ENCODE measurements around the gene GRK5. TPM values are rescaled to one million over a fixed set of nuclear protein-coding genes. Genes with fewer than 3 reads are reported as not detected.

Gene GRK5
- total RNA-seq, 5 donors from 2014 or later (not counting 1 experiment from before 2014, with no cell fraction given), result 21.7 to 36.8 (median 30.6) TPM

DNA sequence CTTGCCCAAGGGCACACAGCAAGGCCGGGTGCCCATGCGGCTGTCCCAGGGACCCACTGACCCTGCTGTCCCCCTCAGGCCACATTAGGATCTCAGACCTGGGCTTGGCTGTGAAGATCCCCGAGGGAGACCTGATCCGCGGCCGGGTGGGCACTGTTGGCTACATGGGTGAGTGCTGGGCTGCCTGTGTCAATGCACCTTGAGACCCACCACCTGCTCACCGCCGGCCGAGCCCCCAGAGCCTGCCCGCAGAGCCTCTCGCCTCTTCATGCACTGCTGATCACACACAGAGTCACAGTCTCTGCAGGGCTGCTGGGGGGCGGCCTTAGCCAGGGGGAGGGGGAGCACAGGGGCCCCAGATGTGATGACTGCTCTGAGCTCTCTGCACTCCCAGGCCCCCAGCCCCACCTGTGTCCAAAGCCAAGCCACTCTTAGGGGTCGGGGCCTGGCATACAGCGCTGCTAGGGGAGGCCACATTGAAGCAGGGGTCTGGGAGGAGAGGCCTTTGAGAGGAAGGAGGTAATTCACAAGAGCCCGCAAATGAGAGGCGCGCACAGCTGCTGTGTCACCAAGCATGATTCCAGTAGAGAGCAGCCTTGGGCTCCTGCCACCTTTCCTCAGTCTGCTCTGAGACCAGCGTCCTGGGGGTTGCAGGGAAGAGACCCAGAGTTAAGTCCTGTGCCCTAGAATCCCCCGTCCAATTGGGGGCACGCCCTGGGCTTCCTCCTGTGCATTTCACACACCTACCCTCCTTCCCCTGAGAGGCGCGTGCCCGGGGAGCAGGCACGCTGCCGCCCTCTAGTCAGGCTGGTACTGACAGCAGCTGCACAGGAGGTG, 234.8 kb downstream of the GRK5 start:
- H3K27ac Mint-ChIP-seq, result peak overlapping the region; percentile 2 to 34
- H3K9me3 Mint-ChIP-seq, result no peaks in the 10 kb centered on the region
- 76% methylated on average over 13 of the region's 25 CpGs for WGBS (ENCODE audit: insufficient coverage)

GRCh38 chr10:119442758-119443060, 235.3 kb downstream of the GRK5 start:
- Histone ChIP-seq H3K4me1 (ENCODE audit: control insufficient read depth in 1 of 2, extremely low read depth in 1 of 2, insufficient read depth in 2 of 2, low read length in 2 of 2) (peaks cover 0 to 15% of the 10 kb centered on the region in 2 experiments), H3K36me3 (ENCODE audit: control insufficient read depth in 2 of 2, extremely low read depth in 1 of 2, insufficient read depth in 1 of 2, low read length in 1 of 2) (peaks cover 7 to 9% of the 10 kb centered on the region in 2 donors), H3K9me3 (no peaks in the 10 kb centered on the region), H3K27me3 (replicated peaks in 1 of 2; ENCODE audit: control insufficient read depth in 2 of 2, extremely low read depth in 1 of 2, insufficient read depth in 2 of 2, low read length in 1 of 2) (peaks cover 0 to 5% of the 10 kb centered on the region in 2 experiments), H3K4me3 (ENCODE audit: control insufficient read depth in 1 of 2, extremely low read depth in 1 of 2, low read length in 1 of 2) (no peak overlapping the region), H3K27ac (ENCODE audit: low read length) (no peak overlapping the region)
- peaks cover 10 to 14% (median 10%) of the 10 kb centered on the region in 3 donors for H3K4me1 Mint-ChIP-seq
- WGBS (ENCODE audit: insufficient coverage), result 100% methylated on average over 2 of the region's 4 CpGs
- ChIA-PET CTCF (interaction anchor here in 1 of 2 donors (0.6 to 1.4 kb wide), 2 partner anchors 77 to 243 kb away, joined by 4 to 5 read pairs; no protein-coding TSS in a partner anchor), POLR2A (no interaction called here)
- peak overlapping the region; percentile 2 to 34 for H3K27ac Mint-ChIP-seq
- H3K27me3 Mint-ChIP-seq, result no peaks in the 10 kb centered on the region
- no peak overlapping the region for H3K4me3 Mint-ChIP-seq
- H3K36me3 Mint-ChIP-seq, result peaks cover 17% of the 10 kb centered on the region
- DNase-seq (no peak), ATAC-seq (replicated peaks in 1 of 4) (no peak)
- H3K9me3 Mint-ChIP-seq, result no peaks in the 10 kb centered on the region

More for the DNA sequence above, 234.8 kb downstream of the GRK5 start:
- Mint-ChIP-seq H3K36me3 (peaks cover 17% of the 10 kb centered on the region), H3K4me3 (no peak overlapping the region), H3K27me3 (no peaks in the 10 kb centered on the region), H3K4me1 (peaks cover 10 to 14% (median 10%) of the 10 kb centered on the region in 3 donors)
- H3K36me3 ChIP-seq (ENCODE audit: control insufficient read depth in 2 of 2, extremely low read depth in 1 of 2, insufficient read depth in 1 of 2, low read length in 1 of 2), result peaks cover 6 to 12% of the 10 kb centered on the region in 2 donors
- DNase-seq, result no peak
- H3K4me3 ChIP-seq (ENCODE audit: control insufficient read depth in 1 of 2, extremely low read depth in 1 of 2, low read length in 1 of 2), result no peak overlapping the region
- CTCF ChIA-PET, result interaction anchor here in 1 of 2 donors (0.6 kb wide), 1 partner anchor 77 kb away, joined by 5 read pairs; no protein-coding TSS in a partner anchor
- no peaks in the 10 kb centered on the region for H3K9me3 ChIP-seq
- ATAC-seq (replicated peaks in 1 of 4), result no peak
- POLR2A ChIA-PET, result no interaction called here
- peaks cover 0 to 5% of the 10 kb centered on the region in 2 experiments for H3K27me3 ChIP-seq (replicated peaks in 1 of 2; ENCODE audit: control insufficient read depth in 2 of 2, extremely low read depth in 1 of 2, insufficient read depth in 2 of 2, low read length in 1 of 2)
- no peak overlapping the region for H3K27ac ChIP-seq (ENCODE audit: low read length)
- peaks cover 0 to 15% of the 10 kb centered on the region in 2 experiments for H3K4me1 ChIP-seq (ENCODE audit: control insufficient read depth in 1 of 2, extremely low read depth in 1 of 2, insufficient read depth in 2 of 2, low read length in 2 of 2)

DNA sequence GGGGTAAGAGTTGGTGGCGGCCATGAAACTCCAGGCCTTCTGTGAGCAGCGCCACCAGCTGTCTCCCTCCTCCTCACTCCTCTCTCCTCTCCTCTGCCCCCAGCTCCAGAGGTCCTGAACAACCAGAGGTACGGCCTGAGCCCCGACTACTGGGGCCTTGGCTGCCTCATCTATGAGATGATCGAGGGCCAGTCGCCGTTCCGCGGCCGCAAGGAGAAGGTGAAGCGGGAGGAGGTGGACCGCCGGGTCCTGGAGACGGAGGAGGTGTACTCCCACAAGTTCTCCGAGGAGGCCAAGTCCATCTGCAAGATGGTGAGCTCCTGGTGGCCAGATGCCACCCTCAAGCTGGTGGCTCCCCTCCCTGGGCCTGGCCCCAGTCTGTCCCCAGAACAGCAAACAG, 236.1 kb downstream of the GRK5 start:
- 95% methylated on average over 13 of the region's 15 CpGs for WGBS (ENCODE audit: insufficient coverage)

GRCh38 chr10:119443970-119444660, 236.7 kb downstream of the GRK5 start:
- 100% methylated on average over 3 of the region's 12 CpGs for whole genome bisulfite sequencing (ENCODE audit: insufficient coverage)
- POLR2A ChIA-PET, result no interaction called here
- H3K9me3 Mint-ChIP-seq, result no peaks in the 10 kb centered on the region
- H3K27me3 Mint-ChIP-seq, result no peaks in the 10 kb centered on the region
- peaks cover 10 to 14% (median 10%) of the 10 kb centered on the region in 3 donors for H3K4me1 Mint-ChIP-seq
- Histone ChIP-seq H3K9me3 (no peaks in the 10 kb centered on the region), H3K4me1 (ENCODE audit: control insufficient read depth in 1 of 2, extremely low read depth in 1 of 2, insufficient read depth in 2 of 2, low read length in 2 of 2) (peaks cover 0 to 15% of the 10 kb centered on the region in 2 experiments), H3K4me3 (ENCODE audit: control insufficient read depth in 1 of 2, extremely low read depth in 1 of 2, low read length in 1 of 2) (no peak overlapping the region), H3K27ac (ENCODE audit: low read length) (no peak overlapping the region), H3K36me3 (ENCODE audit: control insufficient read depth in 2 of 2, extremely low read depth in 1 of 2, insufficient read depth in 1 of 2, low read length in 1 of 2) (peaks cover 16% of the 10 kb centered on the region in 2 donors), H3K27me3 (replicated peaks in 1 of 2; ENCODE audit: control insufficient read depth in 2 of 2, extremely low read depth in 1 of 2, insufficient read depth in 2 of 2, low read length in 1 of 2) (peaks cover 0 to 5% of the 10 kb centered on the region in 2 experiments)
- H3K27ac Mint-ChIP-seq, result no peak overlapping the region
- no peak for DNase-seq
- peaks cover 16% of the 10 kb centered on the region for H3K36me3 Mint-ChIP-seq
- no peak overlapping the region for H3K4me3 Mint-ChIP-seq
- CTCF ChIA-PET, result interaction anchor here (0.6 to 1.4 kb wide), 4 partner anchors 77 to 300 kb away, joined by 3 to 4 read pairs (median 4); no protein-coding TSS in a partner anchor
- no peak for ATAC-seq (replicated peaks in 1 of 4)

More for the DNA sequence above, 236.1 kb downstream of the GRK5 start:
- Histone ChIP-seq H3K36me3 (ENCODE audit: control insufficient read depth in 2 of 2, extremely low read depth in 1 of 2, insufficient read depth in 1 of 2, low read length in 1 of 2) (peaks cover 11 to 13% of the 10 kb centered on the region in 2 donors), H3K27me3 (replicated peaks in 1 of 2; ENCODE audit: control insufficient read depth in 2 of 2, extremely low read depth in 1 of 2, insufficient read depth in 2 of 2, low read length in 1 of 2) (peaks cover 0 to 5% of the 10 kb centered on the region in 2 experiments), H3K4me1 (ENCODE audit: control insufficient read depth in 1 of 2, extremely low read depth in 1 of 2, insufficient read depth in 2 of 2, low read length in 2 of 2) (peaks cover 0 to 15% of the 10 kb centered on the region in 2 experiments), H3K4me3 (ENCODE audit: control insufficient read depth in 1 of 2, extremely low read depth in 1 of 2, low read length in 1 of 2) (no peak overlapping the region), H3K27ac (ENCODE audit: low read length) (no peak overlapping the region), H3K9me3 (no peaks in the 10 kb centered on the region)
- H3K36me3 Mint-ChIP-seq, result peaks cover 13% of the 10 kb centered on the region
- peaks cover 10 to 14% (median 10%) of the 10 kb centered on the region in 3 donors for H3K4me1 Mint-ChIP-seq
- H3K4me3 Mint-ChIP-seq, result no peak overlapping the region
- H3K9me3 Mint-ChIP-seq, result no peaks in the 10 kb centered on the region
- DNase-seq (no peak), ATAC-seq (replicated peaks in 1 of 4) (no peak)
- ChIA-PET CTCF (interaction anchor here (0.6 to 1.4 kb wide), 3 partner anchors 77 to 299 kb away, joined by 3 to 4 read pairs (median 4); no protein-coding TSS in a partner anchor), POLR2A (no interaction called here)
- no peaks in the 10 kb centered on the region for H3K27me3 Mint-ChIP-seq
- H3K27ac Mint-ChIP-seq, result no peak overlapping the region

- H3K4me3 Mint-ChIP-seq, result no peak overlapping the region
- H3K27ac Mint-ChIP-seq, result no peak overlapping the region
- no peak for DNase-seq
- ChIA-PET CTCF (interaction anchor here (0.5 to 1.0 kb wide), 5 partner anchors 92 to 246 kb away, joined by 3 to 9 read pairs (median 4); partner anchors contain the start of gene GRK5 (in 1 of the 2)), POLR2A (interaction anchor here in 1 of 2 donors (1.1 kb wide), 1 partner anchor 238 kb away, joined by 3 read pairs; no protein-coding TSS in a partner anchor)
- no peak overlapping the region for H3K27ac ChIP-seq (ENCODE audit: low read length)
- peaks cover 17 to 19% of the 10 kb centered on the region in 2 donors for H3K36me3 ChIP-seq (ENCODE audit: control insufficient read depth in 2 of 2, extremely low read depth in 1 of 2, insufficient read depth in 1 of 2, low read length in 1 of 2)
- peak in 2 of 4 experiments; percentile 9 to 15 for ATAC-seq (replicated peaks in 1 of 4)
- no peaks in the 10 kb centered on the region for H3K9me3 ChIP-seq
- no peaks in the 10 kb centered on the region for H3K9me3 Mint-ChIP-seq
- H3K27me3 ChIP-seq (replicated peaks in 1 of 2; ENCODE audit: control insufficient read depth in 2 of 2, extremely low read depth in 1 of 2, insufficient read depth in 2 of 2, low read length in 1 of 2), result peaks cover 0 to 5% of the 10 kb centered on the region in 2 experiments
- H3K4me3 ChIP-seq (ENCODE audit: control insufficient read depth in 1 of 2, extremely low read depth in 1 of 2, low read length in 1 of 2), result no peak overlapping the region
- peaks cover 10 to 14% (median 11%) of the 10 kb centered on the region in 3 donors for H3K4me1 Mint-ChIP-seq
- H3K36me3 Mint-ChIP-seq, result peaks cover 16% of the 10 kb centered on the region
- H3K4me1 ChIP-seq (ENCODE audit: control insufficient read depth in 1 of 2, extremely low read depth in 1 of 2, insufficient read depth in 2 of 2, low read length in 2 of 2), result peaks cover 0 to 15% of the 10 kb centered on the region in 2 experiments
- H3K27me3 Mint-ChIP-seq, result no peaks in the 10 kb centered on the region
- WGBS (ENCODE audit: insufficient coverage), result 75% methylated on average over 9 of the region's 10 CpGs
Measured at GRCh38 chr10:119444866-119445265, 237.5 kb downstream of the GRK5 start.
